Measurements from ENCODE around the gene DNM2. TPM values are rescaled to one million over a fixed set of nuclear protein-coding genes. Genes with fewer than 3 reads are reported as not detected.

The DNM2 gene
- total RNA-seq, 1 experiment from 2014 or later = 188 TPM

DNA sequence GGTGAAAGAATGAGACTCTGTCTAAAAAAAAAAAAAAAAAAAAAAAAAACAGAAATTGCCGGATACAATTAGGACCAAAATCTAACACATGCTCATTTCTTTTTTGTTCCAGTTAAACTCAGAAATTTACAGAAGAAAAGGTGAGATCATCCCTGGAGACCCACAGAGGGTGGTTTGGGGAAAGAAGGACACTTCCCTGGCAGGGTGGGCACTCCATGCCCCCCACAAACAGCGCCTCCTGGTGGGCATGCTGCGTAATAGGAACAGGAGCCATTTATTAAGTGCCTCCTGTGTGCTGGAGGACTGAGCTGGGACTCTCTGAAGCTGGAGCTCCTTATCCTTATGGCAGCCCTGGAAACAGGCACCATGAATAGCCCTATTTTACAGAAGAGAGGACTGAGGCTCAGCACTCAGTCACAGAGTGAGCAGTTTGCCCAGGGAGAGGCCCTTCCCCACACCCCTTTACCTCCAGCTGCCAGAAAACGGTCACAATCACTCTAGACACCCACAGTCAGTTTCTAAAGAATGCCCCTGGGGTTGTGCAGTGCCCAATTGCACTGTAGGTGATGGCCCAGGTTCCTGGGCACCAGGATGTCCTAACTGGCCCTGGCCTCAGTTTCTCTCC, 140.4 kb downstream of the DNM2 start:
- Histone ChIP-seq H3K4me3 (no peak overlapping the region), H3K79me2 (ENCODE audit: low read depth) (no peaks in the 10 kb centered on the region), H3K9me3 (ENCODE audit: insufficient read depth, low read depth) (no peaks in the 10 kb centered on the region), H3F3A (ENCODE audit: insufficient read depth, low read depth) (peaks cover 24% of the 10 kb centered on the region), H2AFZ (no peak overlapping the region), H3K9me2 (ENCODE audit: insufficient read depth) (no peaks in the 10 kb centered on the region), H3K27ac (no peak overlapping the region), H3K4me1 (replicated peaks; ENCODE audit: insufficient read depth) (0 out of 2 replicates have a peak, but pooled peaks cover under 1% of the 10 kb centered on the region), H3K36me3 (ENCODE audit: low read depth) (no peaks in the 10 kb centered on the region), H4K20me1 (ENCODE audit: insufficient read depth) (no peaks in the 10 kb centered on the region), H3K4me2 (no peak overlapping the region), H3K27me3 (ENCODE audit: insufficient read depth, low read depth) (no peaks in the 10 kb centered on the region)
- no TSS peak for BruUV-seq (replicated peaks)
- TF ChIP-seq EZH2 (IDR thresholded peaks at IDR 0.05; ENCODE audit: low read depth) = no peak
- TF ChIP-seq, protein P1, sequence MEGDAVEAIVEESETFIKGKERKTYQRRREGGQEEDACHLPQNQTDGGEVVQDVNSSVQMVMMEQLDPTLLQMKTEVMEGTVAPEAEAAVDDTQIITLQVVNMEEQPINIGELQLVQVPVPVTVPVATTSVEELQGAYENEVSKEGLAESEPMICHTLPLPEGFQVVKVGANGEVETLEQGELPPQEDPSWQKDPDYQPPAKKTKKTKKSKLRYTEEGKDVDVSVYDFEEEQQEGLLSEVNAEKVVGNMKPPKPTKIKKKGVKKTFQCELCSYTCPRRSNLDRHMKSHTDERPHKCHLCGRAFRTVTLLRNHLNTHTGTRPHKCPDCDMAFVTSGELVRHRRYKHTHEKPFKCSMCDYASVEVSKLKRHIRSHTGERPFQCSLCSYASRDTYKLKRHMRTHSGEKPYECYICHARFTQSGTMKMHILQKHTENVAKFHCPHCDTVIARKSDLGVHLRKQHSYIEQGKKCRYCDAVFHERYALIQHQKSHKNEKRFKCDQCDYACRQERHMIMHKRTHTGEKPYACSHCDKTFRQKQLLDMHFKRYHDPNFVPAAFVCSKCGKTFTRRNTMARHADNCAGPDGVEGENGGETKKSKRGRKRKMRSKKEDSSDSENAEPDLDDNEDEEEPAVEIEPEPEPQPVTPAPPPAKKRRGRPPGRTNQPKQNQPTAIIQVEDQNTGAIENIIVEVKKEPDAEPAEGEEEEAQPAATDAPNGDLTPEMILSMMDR (conservative IDR thresholded peaks at IDR 0.05) = peak; percentile 96
- ChIA-PET POLR2A (ENCODE audit: unreplicated experiment) (no interaction called here), CTCF (interaction anchor here (0.6 to 1.0 kb wide), 4 partner anchors 22 to 152 kb away, joined by 3 to 4 read pairs (median 3); partner anchors contain the start of gene TMED1)
- intact Hi-C loops (cut with micrococcal nuclease; ENCODE audit: unreplicated experiment) = no loop called here
- DNase-seq = peak in 1 of 2 experiments; percentile 28

DNA sequence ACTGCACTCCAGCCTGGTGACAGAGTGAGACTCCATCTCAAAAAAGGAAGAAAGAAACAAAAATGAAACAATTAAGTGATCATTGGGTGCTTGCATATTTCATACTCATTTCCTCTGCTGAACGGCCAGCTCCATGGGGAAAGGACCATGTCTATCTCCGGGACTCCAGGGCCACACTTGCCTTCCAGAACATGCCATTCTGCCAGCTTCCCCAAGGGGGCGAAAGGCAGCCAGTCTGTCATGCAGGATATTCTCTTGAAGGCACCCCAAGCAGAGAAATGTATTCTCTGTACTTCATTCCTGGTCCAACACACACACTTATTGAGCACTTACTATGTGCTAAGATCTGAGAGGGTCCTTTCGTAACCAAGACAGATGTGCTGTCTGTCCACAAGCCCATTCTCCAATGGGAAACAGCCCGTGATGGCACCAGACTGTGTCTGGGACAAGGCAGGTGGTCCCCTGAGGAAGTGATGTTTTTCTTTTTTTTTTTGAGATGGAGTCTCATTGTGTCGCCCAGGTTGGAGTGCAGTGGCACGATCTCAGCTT, 143.3 kb downstream of the DNM2 start:
- H3K4me1 ChIP-seq (replicated peaks; ENCODE audit: insufficient read depth) = peaks cover 10% of the 10 kb centered on the region
- no peaks in the 10 kb centered on the region for H3K9me3 ChIP-seq (ENCODE audit: insufficient read depth, low read depth)
- no peaks in the 10 kb centered on the region for H4K20me1 ChIP-seq (ENCODE audit: insufficient read depth)
- H3F3A ChIP-seq (ENCODE audit: insufficient read depth, low read depth) = peaks cover 20% of the 10 kb centered on the region; the same call in 1 of the 2 replicates
- H3K79me2 ChIP-seq (ENCODE audit: low read depth) = no peaks in the 10 kb centered on the region
- H2AFZ ChIP-seq = no peak overlapping the region
- H3K36me3 ChIP-seq (ENCODE audit: low read depth) = no peaks in the 10 kb centered on the region
- ChIA-PET POLR2A (ENCODE audit: unreplicated experiment) (no interaction called here), CTCF (interaction anchor here (0.5 to 0.9 kb wide), 4 partner anchors 10 to 119 kb away, joined by 3 to 6 read pairs (median 4); no protein-coding TSS in a partner anchor)
- no peaks in the 10 kb centered on the region for H3K27me3 ChIP-seq (ENCODE audit: insufficient read depth, low read depth)
- intact Hi-C loops (cut with micrococcal nuclease; ENCODE audit: unreplicated experiment) = no loop called here
- DNase-seq = peak in 1 of 2 experiments; percentile 38
- H3K4me3 ChIP-seq = no peak overlapping the region
- TF ChIP-seq EZH2 (IDR thresholded peaks at IDR 0.05; ENCODE audit: low read depth) = no peak
- TF ChIP-seq, protein P1 (conservative IDR thresholded peaks at IDR 0.05) = peak; percentile 67
- H3K4me2 ChIP-seq = no peak overlapping the region
- BruUV-seq (replicated peaks) = no TSS peak
- H3K9me2 ChIP-seq (ENCODE audit: insufficient read depth) = no peaks in the 10 kb centered on the region
- H3K27ac ChIP-seq = no peak overlapping the region

- CTCF ChIA-PET = interaction anchor here (0.6 to 0.7 kb wide), 2 partner anchors 84 to 908 kb away, joined by 3 to 4 read pairs; no protein-coding TSS in a partner anchor
- no peak overlapping the region for H2AFZ ChIP-seq
Observed at GRCh38 chr19:10862561-10863106, 144.8 kb downstream of the DNM2 start.

More at GRCh38 chr19:10862561-10863106, 144.8 kb downstream of the DNM2 start:
- H3K4me3 ChIP-seq = no peak overlapping the region
- no peaks in the 10 kb centered on the region for H3K9me3 ChIP-seq (ENCODE audit: insufficient read depth, low read depth)
- H3K27ac ChIP-seq = no peak overlapping the region
- H4K20me1 ChIP-seq (ENCODE audit: insufficient read depth) = no peaks in the 10 kb centered on the region
- BruUV-seq (replicated peaks) = no TSS peak
- H3K4me2 ChIP-seq = peak overlapping the region; percentile 24; the same call in 1 of the 2 replicates
- no peak for DNase-seq
- TF ChIP-seq, protein P1 (conservative IDR thresholded peaks at IDR 0.05) = no peak
- no peak for TF ChIP-seq EZH2 (IDR thresholded peaks at IDR 0.05; ENCODE audit: low read depth)
- H3K27me3 ChIP-seq (ENCODE audit: insufficient read depth, low read depth) = no peaks in the 10 kb centered on the region
- no peaks in the 10 kb centered on the region for H3K36me3 ChIP-seq (ENCODE audit: low read depth)
- peaks cover 26% of the 10 kb centered on the region; the same call in 1 of the 2 replicates for H3F3A ChIP-seq (ENCODE audit: insufficient read depth, low read depth)
- peaks cover 10% of the 10 kb centered on the region for H3K4me1 ChIP-seq (replicated peaks; ENCODE audit: insufficient read depth)
- H3K79me2 ChIP-seq (ENCODE audit: low read depth) = no peaks in the 10 kb centered on the region
- intact Hi-C loops (cut with micrococcal nuclease; ENCODE audit: unreplicated experiment) = loop anchor here (1.0 kb wide), 1 partner anchor 26 kb away; the partner anchor contains the start of gene TMED1
- no peaks in the 10 kb centered on the region for H3K9me2 ChIP-seq (ENCODE audit: insufficient read depth)
- POLR2A ChIA-PET (ENCODE audit: unreplicated experiment) = no interaction called here

Measured in PC-9 (cell line).